ENCODE results near the gene MMP13. TPM values are rescaled to one million over a fixed set of nuclear protein-coding genes. Genes with fewer than 3 reads are reported as not detected.

Gene MMP13
- polyA plus RNA-seq (2012; ENCODE audit: insufficient read length, low read depth): not detected

GRCh38 chr11:102955624-102956023 is at the start of gene MMP13:
Gene MMP13 (minus strand): TSS chr11:102955732. CDS start chr11:102955705, 27 bp downstream.
- no peak for TF ChIP-seq SIN3A (IDR thresholded peaks at IDR 0.05; ENCODE audit: borderline replicate concordance, insufficient read depth, low read length)
- TF ChIP-seq FOXP2 (optimal IDR thresholded peaks at IDR 0.05; ENCODE audit: borderline replicate concordance, extremely low read depth, extremely low read length, insufficient read depth): no peak

GRCh38 chr11:102994105-102994504 is 38.6 kb upstream of the MMP13 start:
- TF ChIP-seq POLR2AphosphoS5 (IDR thresholded peaks at IDR 0.05; ENCODE audit: low read depth, low read length): no peak
- no peak for TF ChIP-seq TAF1 (IDR thresholded peaks at IDR 0.05; ENCODE audit: borderline replicate concordance, insufficient read depth, low read length)
- TF ChIP-seq FOXP2 (optimal IDR thresholded peaks at IDR 0.05; ENCODE audit: borderline replicate concordance, extremely low read depth, extremely low read length, insufficient read depth): no peak
- no peak for TF ChIP-seq SIN3A (IDR thresholded peaks at IDR 0.05; ENCODE audit: borderline replicate concordance, insufficient read depth, low read length)
- no peak for TF ChIP-seq REST (IDR thresholded peaks at IDR 0.05; ENCODE audit: insufficient read depth in 1 of 2, low read depth in 2 of 2, low read length in 2 of 2)

DNA sequence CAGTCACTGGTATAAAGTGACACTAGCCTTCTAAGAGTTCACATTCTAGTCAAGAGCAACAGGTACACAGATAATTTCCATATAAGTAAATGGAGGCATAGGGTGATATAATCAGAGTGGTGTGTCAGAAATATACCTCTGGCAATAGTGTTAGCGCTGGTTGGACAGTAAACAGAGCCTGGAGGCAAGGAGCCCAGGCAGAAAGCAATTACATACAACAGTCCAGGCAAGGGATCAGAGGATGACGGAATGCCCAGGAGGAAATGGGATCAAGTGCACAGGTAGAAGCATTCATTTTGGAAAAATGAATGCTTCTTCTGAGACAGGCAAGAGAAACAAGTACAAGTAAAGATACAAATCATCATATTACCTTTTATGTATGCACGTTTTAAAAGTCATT is 36.2 kb upstream of the MMP13 start:
- no peak for TF ChIP-seq POLR2AphosphoS5 (IDR thresholded peaks at IDR 0.05; ENCODE audit: low read depth, low read length)
- TF ChIP-seq SIN3A (IDR thresholded peaks at IDR 0.05; ENCODE audit: borderline replicate concordance, insufficient read depth, low read length): no peak
- TF ChIP-seq FOXP2 (optimal IDR thresholded peaks at IDR 0.05; ENCODE audit: borderline replicate concordance, extremely low read depth, extremely low read length, insufficient read depth): no peak
- no peak for TF ChIP-seq REST (IDR thresholded peaks at IDR 0.05; ENCODE audit: insufficient read depth in 1 of 2, low read depth in 2 of 2, low read length in 2 of 2)
- TF ChIP-seq TAF1 (IDR thresholded peaks at IDR 0.05; ENCODE audit: borderline replicate concordance, insufficient read depth, low read length): no peak

DNA sequence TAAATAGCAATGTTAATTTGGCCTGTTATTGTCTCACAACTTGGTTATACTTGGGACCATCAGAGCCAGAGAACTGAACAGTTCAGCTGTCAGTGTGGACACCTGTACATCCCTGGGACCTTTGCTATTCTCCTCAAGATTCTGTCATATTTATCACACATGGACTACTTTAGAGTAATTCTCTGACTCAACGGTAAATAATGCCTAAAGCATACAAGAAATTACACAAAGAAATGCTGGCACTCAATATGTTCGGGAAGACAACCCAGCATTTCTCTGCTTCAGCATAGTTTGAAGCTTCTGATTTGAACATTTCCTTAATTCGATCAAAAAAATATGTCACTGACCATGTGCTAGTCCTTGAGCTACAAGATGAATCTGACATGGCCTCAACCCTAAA is 34.6 kb upstream of the MMP13 start:
- TF ChIP-seq SIN3A (IDR thresholded peaks at IDR 0.05; ENCODE audit: borderline replicate concordance, insufficient read depth, low read length) (no peak), TAF1 (IDR thresholded peaks at IDR 0.05; ENCODE audit: borderline replicate concordance, insufficient read depth, low read length) (no peak), FOXP2 (optimal IDR thresholded peaks at IDR 0.05; ENCODE audit: borderline replicate concordance, extremely low read depth, extremely low read length, insufficient read depth) (no peak), REST (IDR thresholded peaks at IDR 0.05; ENCODE audit: insufficient read depth in 1 of 2, low read depth in 2 of 2, low read length in 2 of 2) (no peak)

- no peak for TF ChIP-seq POLR2AphosphoS5 (IDR thresholded peaks at IDR 0.05; ENCODE audit: low read depth, low read length)
- TF ChIP-seq SIN3A (IDR thresholded peaks at IDR 0.05; ENCODE audit: borderline replicate concordance, insufficient read depth, low read length): no peak
- no peak for TF ChIP-seq TAF1 (IDR thresholded peaks at IDR 0.05; ENCODE audit: borderline replicate concordance, insufficient read depth, low read length)
- TF ChIP-seq FOXP2 (optimal IDR thresholded peaks at IDR 0.05; ENCODE audit: borderline replicate concordance, extremely low read depth, extremely low read length, insufficient read depth): no peak
- no peak for TF ChIP-seq REST (IDR thresholded peaks at IDR 0.05; ENCODE audit: insufficient read depth in 1 of 2, low read depth in 2 of 2, low read length in 2 of 2)
Observed at GRCh38 chr11:102989379-102990047, 34.0 kb upstream of the MMP13 start.

Data from PFSK-1 (cell line).